Cardiac muscle cell (in vitro differentiated cells and primary cell): Measurements from ENCODE around the gene TSPOAP1. TPM values are rescaled to one million over a fixed set of nuclear protein-coding genes. Genes with fewer than 3 reads are reported as not detected.

Source experiments
- DNase-seq, 2 donors: peaks; one replicate each; pipeline versions ENCODE4 v3.0.0 to v3.0.0-alpha.2; 2010 to 2017; ENCODE audit warnings: low read depth in 1 of 2, low spot score in 1 of 2
- H3K27ac ChIP-seq: fragments of 200-600 bp; sonication (generic); 2 replicates; pipeline ENCODE4 v1.5.1; 2016
- H3K27me3 ChIP-seq: fragments of 200-600 bp; sonication (generic); 2 replicates; pipeline ENCODE4 v1.6.0; 2016; ENCODE audit warnings: control low read depth
- H3K36me3 ChIP-seq: fragments of 200-600 bp; sonication (generic); 2 replicates; pipeline ENCODE4 v1.5.1; 2016; ENCODE audit warnings: control low read depth
- H3K4me1 ChIP-seq: fragments of 200-600 bp; sonication (generic); 2 replicates; pipeline ENCODE4 v1.8.1; 2017; ENCODE audit warnings: low read depth, mild to moderate bottlenecking, mixed run types
- H3K4me3 ChIP-seq: fragments of 200-600 bp; sonication (generic); 2 replicates; pipeline ENCODE4 v1.5.1; 2016; ENCODE audit warnings: mild to moderate bottlenecking
- H3K9me3 ChIP-seq: fragments of 200-600 bp; sonication (generic); 2 replicates; pipeline ENCODE4 v1.5.1; 2017; ENCODE audit warnings: low read depth, mild to moderate bottlenecking, control low read depth
- polyA plus RNA-seq: library from polyadenylated mRNA; unstranded; fragments of >200 nt; fragmentation: Nextera tagmentation; extraction: Ambion mirVana; gene quantifications from 2 replicates; pipeline ENCODE4 v1.2.1, GENCODE V29; 2016
- total RNA-seq: library from RNA; depleted of rRNA; stranded (reverse); fragments of >200 nt; gene quantifications from 2 replicates; pipeline ENCODE4 v1.2.3, GENCODE V29; 2016
- TF ChIP-seq, protein P1 (sequence below): IDR thresholded peaks from 2 replicates; pipeline ENCODE4 v1.5.1; 2012; ENCODE audit warnings: low read depth, mild to moderate bottlenecking, low read length

Gene TSPOAP1
- total and polyA plus RNA-seq, 2 experiments from 2014 or later: 77.5 to 92.1 TPM

DNA sequence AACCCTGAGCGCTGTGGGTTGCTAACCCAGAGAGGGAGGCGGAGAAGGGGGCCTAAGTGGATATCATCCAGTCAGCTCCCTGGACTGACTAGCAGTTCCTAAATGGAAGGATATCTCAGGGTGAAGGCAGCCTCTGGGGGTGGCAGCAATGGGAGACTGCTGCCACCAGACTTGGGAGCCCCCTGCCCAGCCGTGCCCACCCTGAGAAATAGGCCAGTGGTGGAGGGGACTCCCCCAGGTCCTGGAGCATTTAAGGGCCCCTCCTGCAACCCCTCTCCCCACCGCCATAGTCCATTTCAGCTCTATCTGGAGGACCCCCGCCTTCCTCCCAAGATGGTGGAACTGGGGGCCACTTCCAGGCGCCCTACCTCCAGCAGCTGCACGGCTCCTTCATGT lies 8.4 kb downstream of the TSPOAP1 start:
- H3K36me3 ChIP-seq: no peaks in the 10 kb centered on the region
- no peak overlapping the region for H3K27ac ChIP-seq
- DNase-seq: no peak
- H3K4me3 ChIP-seq: no peak overlapping the region
- H3K27me3 ChIP-seq: no peaks in the 10 kb centered on the region
- H3K9me3 ChIP-seq: no peaks in the 10 kb centered on the region
- TF ChIP-seq, protein P1, sequence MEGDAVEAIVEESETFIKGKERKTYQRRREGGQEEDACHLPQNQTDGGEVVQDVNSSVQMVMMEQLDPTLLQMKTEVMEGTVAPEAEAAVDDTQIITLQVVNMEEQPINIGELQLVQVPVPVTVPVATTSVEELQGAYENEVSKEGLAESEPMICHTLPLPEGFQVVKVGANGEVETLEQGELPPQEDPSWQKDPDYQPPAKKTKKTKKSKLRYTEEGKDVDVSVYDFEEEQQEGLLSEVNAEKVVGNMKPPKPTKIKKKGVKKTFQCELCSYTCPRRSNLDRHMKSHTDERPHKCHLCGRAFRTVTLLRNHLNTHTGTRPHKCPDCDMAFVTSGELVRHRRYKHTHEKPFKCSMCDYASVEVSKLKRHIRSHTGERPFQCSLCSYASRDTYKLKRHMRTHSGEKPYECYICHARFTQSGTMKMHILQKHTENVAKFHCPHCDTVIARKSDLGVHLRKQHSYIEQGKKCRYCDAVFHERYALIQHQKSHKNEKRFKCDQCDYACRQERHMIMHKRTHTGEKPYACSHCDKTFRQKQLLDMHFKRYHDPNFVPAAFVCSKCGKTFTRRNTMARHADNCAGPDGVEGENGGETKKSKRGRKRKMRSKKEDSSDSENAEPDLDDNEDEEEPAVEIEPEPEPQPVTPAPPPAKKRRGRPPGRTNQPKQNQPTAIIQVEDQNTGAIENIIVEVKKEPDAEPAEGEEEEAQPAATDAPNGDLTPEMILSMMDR: no peak
- H3K4me1 ChIP-seq: no peaks in the 10 kb centered on the region

DNA sequence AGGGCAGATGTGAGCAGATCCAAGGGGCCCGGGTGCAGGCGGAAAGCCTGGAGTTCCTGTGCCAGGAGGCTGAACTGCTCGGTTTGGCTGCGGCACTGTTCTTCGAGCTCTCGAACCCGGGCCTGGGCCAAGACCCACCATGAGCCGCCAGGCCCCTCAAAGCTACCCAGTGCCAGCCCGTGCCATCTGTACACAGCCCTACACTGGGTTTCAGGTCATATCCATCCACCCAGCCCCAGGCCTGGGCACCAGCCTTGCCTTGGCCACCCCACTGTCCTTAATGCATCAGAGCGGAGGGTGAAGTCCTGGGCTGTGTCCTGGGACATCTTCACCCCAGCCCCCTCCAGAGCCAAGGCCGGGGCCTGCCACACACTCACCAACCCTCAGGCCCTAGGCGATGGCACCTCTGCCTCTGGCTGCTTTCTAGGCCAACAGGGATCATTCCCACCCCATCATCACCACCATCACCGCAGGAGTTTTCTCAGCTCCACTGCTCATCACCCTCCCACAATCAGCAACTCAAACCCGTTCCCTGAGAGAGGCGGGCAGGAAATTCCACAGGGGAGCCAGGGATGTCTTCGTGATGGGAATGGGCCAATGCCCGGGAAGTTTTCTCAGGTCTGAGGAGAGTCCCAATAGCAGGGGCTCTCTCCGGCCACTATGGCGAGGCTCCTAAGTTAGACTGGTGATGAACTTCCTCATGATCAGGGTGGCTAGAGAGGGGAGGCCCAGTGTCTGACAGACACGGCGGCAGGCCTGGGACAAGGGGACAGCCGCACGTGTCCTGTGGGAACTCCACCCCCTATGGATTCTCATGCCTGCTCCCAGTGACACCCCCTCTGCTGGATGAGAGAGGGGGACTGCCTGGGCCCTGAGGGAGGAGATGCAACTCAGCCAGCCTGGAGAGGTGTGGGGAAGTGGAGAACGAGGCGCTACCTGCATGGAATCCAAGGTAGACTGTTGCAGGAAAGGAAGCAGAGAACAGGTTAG lies 9.1 kb downstream of the TSPOAP1 start:
- no peak for DNase-seq
- no peak overlapping the region for H3K27ac ChIP-seq
- H3K36me3 ChIP-seq: no peaks in the 10 kb centered on the region
- TF ChIP-seq, protein P1: no peak
- H3K4me3 ChIP-seq: no peak overlapping the region
- H3K27me3 ChIP-seq: no peaks in the 10 kb centered on the region
- H3K9me3 ChIP-seq: no peaks in the 10 kb centered on the region
- no peaks in the 10 kb centered on the region for H3K4me1 ChIP-seq

DNA sequence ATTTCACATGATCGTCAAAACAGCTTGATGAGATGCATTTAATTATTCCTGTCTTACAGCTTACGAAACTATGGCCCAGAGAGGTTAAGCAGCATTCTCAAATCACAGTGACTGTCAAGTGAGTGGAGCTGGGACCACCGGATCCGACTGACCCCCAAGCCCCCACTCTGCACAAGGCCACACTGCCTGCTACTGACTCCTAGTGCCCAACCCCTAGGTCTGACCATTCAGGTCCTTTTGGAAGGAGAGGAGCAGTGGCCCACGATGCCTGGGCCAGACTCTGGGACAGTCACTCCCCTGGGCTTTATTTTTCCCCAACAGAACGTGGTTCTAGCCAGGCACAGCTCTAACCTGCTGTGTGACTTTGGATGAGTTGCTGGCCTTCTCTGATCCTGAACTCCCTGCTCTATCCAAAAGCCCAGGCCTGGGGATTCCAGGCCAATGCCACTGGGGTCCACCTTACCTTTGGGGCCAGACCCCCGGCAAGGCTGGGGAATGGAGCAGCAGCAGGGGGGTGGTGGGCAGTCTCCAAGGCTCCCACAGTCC lies 9.9 kb downstream of the TSPOAP1 start:
- Histone ChIP-seq H3K27ac (no peak overlapping the region), H3K9me3 (no peaks in the 10 kb centered on the region), H3K4me1 (no peaks in the 10 kb centered on the region), H3K27me3 (no peaks in the 10 kb centered on the region), H3K4me3 (no peak overlapping the region), H3K36me3 (no peaks in the 10 kb centered on the region)
- TF ChIP-seq, protein P1: no peak
- no peak for DNase-seq

DNA sequence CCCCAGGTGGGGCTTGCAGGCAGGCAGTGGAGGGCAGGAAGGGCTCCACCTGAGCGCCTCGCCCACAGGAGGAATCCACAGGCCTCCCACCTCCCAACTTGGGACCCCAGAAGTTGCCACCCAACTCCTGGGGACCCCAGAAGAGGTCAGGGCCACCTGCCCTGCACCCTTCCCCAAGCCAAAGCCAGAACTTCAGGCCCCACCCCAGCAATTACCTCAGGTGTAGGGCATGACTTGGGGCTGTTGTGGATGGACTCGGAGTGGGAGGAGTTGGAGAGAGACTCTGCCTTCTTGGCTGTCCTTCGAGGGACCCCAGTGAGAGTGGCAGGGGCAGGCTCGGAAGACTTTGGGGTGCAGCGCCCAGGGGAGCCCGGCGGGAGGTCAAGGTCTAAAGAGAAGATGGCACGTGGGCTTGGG lies 10.5 kb downstream of the TSPOAP1 start:
- no peak for DNase-seq
- Histone ChIP-seq H3K4me1 (no peaks in the 10 kb centered on the region), H3K9me3 (no peaks in the 10 kb centered on the region), H3K27ac (no peak overlapping the region), H3K4me3 (no peak overlapping the region), H3K36me3 (no peaks in the 10 kb centered on the region), H3K27me3 (no peaks in the 10 kb centered on the region)
- TF ChIP-seq, protein P1: no peak

DNA sequence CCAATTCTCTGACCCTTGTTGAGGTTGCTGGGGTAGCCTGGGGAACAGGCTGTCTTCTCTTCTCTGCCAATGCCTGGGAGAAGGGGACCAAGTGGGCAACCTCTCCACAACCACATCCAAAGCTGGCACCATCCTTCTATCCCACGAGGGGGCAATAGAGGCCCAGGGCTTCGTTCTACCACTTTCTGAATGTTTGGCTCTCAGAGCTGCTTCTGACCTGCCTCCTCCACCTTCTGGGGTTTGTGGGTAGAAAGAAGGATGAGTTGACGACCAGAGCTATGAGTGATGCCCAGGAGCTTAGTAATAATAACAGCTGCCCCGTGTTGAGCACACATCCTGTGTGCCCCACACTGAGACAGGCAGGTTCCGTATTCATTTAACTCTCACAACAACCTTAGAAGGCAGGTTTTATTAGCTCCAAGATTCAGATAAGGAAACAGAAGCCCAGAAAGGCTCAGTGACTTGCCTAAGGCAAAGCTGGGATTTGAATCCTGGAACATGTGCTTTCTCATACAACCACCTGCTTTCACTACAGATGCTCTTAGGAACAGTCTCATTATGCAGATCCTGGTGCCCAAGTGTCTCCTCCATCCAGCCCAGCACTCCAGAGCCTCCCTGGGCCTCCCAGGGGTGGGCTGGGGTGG lies 11.1 kb downstream of the TSPOAP1 start:
- Histone ChIP-seq H3K4me1 (no peaks in the 10 kb centered on the region), H3K9me3 (no peaks in the 10 kb centered on the region), H3K27me3 (no peaks in the 10 kb centered on the region), H3K36me3 (no peaks in the 10 kb centered on the region), H3K4me3 (no peak overlapping the region), H3K27ac (no peak overlapping the region)
- TF ChIP-seq, protein P1: peak; percentile 87
- peak; percentile 70 to 76 for DNase-seq
